Mesendoderm (in vitro differentiated cells): ENCODE measurements around the gene SNTG2.

ENCODE experiments used
- DNase-seq: peaks from one replicate; pipeline ENCODE4 v3.0.0; 2013
- H2AK5ac ChIP-seq: 2 replicates; pipeline ENCODE4 v1.6.1; 2013; ENCODE audit warnings: low read length, inconsistent platforms
- H2BK120ac ChIP-seq: 2 replicates; pipeline ENCODE4 v1.6.1; 2013; ENCODE audit warnings: low read depth, mild to moderate bottlenecking, low read length, moderate library complexity, mixed read lengths
- H2BK15ac ChIP-seq: replicated peaks from 2 replicates; pipeline ENCODE4 v1.6.1; 2013; ENCODE audit warnings: low read depth, mild to moderate bottlenecking, moderate library complexity
- H2BK5ac ChIP-seq: 2 replicates; pipeline ENCODE4 v1.6.1; 2013; ENCODE audit warnings: low read length, inconsistent platforms
- H3K18ac ChIP-seq: 2 replicates; pipeline ENCODE4 v1.6.1; 2013; ENCODE audit warnings: mild to moderate bottlenecking, low read length, mixed read lengths
- H3K23ac ChIP-seq: one replicate; pipeline ENCODE4 v1.6.1; 2013; ENCODE audit warnings: low read length
- H3K27ac ChIP-seq: 2 replicates; pipeline ENCODE4 v1.5.1; 2013; ENCODE audit warnings: low read depth, mild to moderate bottlenecking, inconsistent platforms, low read length, moderate library complexity
- H3K27me3 ChIP-seq: 2 replicates; pipeline ENCODE4 v1.6.1; 2013; ENCODE audit warnings: low read length, control low read depth, mild to moderate bottlenecking, inconsistent platforms; ENCODE audit not compliant: insufficient read depth, poor library complexity
- H3K36me3 ChIP-seq: 2 replicates; pipeline ENCODE4 v1.6.1; 2013; ENCODE audit warnings: low read length, inconsistent platforms; ENCODE audit not compliant: control insufficient read depth, insufficient read depth
- H3K4ac ChIP-seq: one replicate; pipeline ENCODE4 v1.6.1; 2013; ENCODE audit warnings: low read depth, mild to moderate bottlenecking, low read length, moderate library complexity
- H3K4me1 ChIP-seq: 2 replicates; pipeline ENCODE4 v1.6.1; 2013; ENCODE audit warnings: low read depth, low read length, inconsistent platforms; ENCODE audit not compliant: control insufficient read depth
- H3K4me2 ChIP-seq: 2 replicates; pipeline ENCODE4 v1.6.1; 2013; ENCODE audit warnings: low read length
- H3K4me3 ChIP-seq: 2 replicates; pipeline ENCODE4 v1.5.1; 2013; ENCODE audit warnings: mild to moderate bottlenecking, low read length
- H3K56ac ChIP-seq: one replicate; pipeline ENCODE4 v1.6.1; 2013; ENCODE audit warnings: low read length
- H3K79me1 ChIP-seq: 2 replicates; pipeline ENCODE4 v1.6.1; 2013; ENCODE audit warnings: low read length, inconsistent platforms
- H3K79me2 ChIP-seq: 2 replicates; pipeline ENCODE4 v1.6.1; 2013; ENCODE audit warnings: mild to moderate bottlenecking, low read length; ENCODE audit not compliant: control insufficient read depth, insufficient read depth
- H3K9ac ChIP-seq: 2 replicates; pipeline ENCODE4 v1.6.1; 2013; ENCODE audit warnings: low read length, inconsistent platforms
- H4K5ac ChIP-seq: one replicate; pipeline ENCODE4 v1.6.1; 2013; ENCODE audit warnings: low read length
- H4K8ac ChIP-seq: one replicate; pipeline ENCODE4 v1.6.1; 2013; ENCODE audit warnings: low read depth, mild to moderate bottlenecking, control low read depth, low read length, moderate library complexity
- WGBS: extraction: QIAGEN DNeasy Blood & Tissue Kit; methylation state at CpG from one replicate; pipeline ENCODE4 v1.1.7; 2013; ENCODE audit warnings: low lambda C conversion rate, missing lambda C conversion rate; ENCODE audit not compliant: insufficient coverage; ENCODE audit errors: extremely low coverage; 5-methylcytosine and 5-hydroxymethylcytosine counted together

SNTG2 gene

DNA sequence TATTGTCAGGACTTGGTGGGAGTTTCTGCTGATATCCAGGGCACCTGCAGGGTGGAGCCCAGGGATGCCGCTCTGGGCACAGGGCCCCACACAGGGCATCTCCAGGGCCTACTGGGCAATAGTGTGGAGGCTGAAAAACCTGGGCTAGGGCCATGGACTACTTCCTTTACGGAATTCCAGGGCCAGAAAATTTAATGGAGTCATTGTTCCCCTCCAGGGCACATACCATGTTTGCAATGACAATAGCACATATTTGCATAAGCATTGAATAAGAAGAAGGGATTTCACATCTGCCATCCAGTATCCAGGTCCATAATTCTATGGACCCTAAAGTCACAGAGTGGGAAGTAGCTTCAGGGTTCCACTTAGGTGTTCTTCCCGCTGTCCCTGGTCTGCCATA is 358.9 kb downstream of the SNTG2 start:
- WGBS = no CpG with 5 or more reads among the region's 3 CpGs
- Histone ChIP-seq H3K4me3 (no peak overlapping the region), H2AK5ac (no peak overlapping the region), H3K18ac (no peak overlapping the region), H3K36me3 (no peaks in the 10 kb centered on the region), H4K5ac (no peak overlapping the region), H3K27me3 (no peaks in the 10 kb centered on the region), H2BK120ac (no peak overlapping the region), H3K4ac (no peak overlapping the region), H3K23ac (no peak overlapping the region), H2BK15ac (no peak overlapping the region), H3K9ac (no peak overlapping the region), H3K4me1 (no peaks in the 10 kb centered on the region), H3K4me2 (no peak overlapping the region), H3K79me1 (no peaks in the 10 kb centered on the region), H3K79me2 (no peaks in the 10 kb centered on the region), H2BK5ac (no peak overlapping the region), H4K8ac (no peak overlapping the region), H3K56ac (no peak overlapping the region), H3K27ac (no peak overlapping the region)
- DNase-seq = peak; percentile 37

- Histone ChIP-seq H3K27ac (no peak overlapping the region), H3K9ac (no peak overlapping the region), H2BK5ac (no peak overlapping the region), H3K79me2 (no peaks in the 10 kb centered on the region), H3K4me3 (no peak overlapping the region), H3K56ac (no peak overlapping the region), H2BK15ac (no peak overlapping the region), H4K8ac (no peak overlapping the region), H3K4me1 (no peaks in the 10 kb centered on the region), H3K36me3 (no peaks in the 10 kb centered on the region), H3K4ac (no peak overlapping the region), H3K18ac (no peak overlapping the region), H3K27me3 (no peaks in the 10 kb centered on the region), H4K5ac (no peak overlapping the region), H2BK120ac (no peak overlapping the region), H3K79me1 (no peaks in the 10 kb centered on the region), H3K23ac (no peak overlapping the region), H3K4me2 (no peak overlapping the region), H2AK5ac (no peak overlapping the region)
- no peak for DNase-seq
- no CpG with 5 or more reads among the region's 7 CpGs for WGBS
Observed at GRCh38 chr2:1310202-1310601, 359.6 kb downstream of the SNTG2 start.

DNA sequence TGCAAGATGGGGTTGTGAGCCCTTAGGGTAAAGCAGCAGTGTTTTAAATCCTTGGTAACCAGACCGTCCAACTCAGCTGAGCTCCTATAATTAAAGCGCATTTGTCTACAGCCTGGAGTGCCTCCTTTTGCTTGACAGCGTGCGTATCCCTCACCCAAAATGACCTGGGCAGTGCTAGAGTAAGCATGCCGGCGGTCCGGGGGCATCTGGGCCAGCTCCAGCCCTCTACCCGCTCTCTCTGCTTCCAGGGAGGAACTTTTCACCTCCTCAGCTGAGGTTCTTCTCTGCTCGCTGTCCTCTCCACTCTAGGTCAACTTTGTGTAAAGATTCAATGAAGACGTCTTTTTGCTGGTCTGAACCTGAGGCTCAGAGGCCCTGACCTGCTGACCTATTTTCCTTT is 360.2 kb downstream of the SNTG2 start:
- Histone ChIP-seq H2BK5ac (no peak overlapping the region), H2BK120ac (no peak overlapping the region), H3K79me1 (no peaks in the 10 kb centered on the region), H3K79me2 (no peaks in the 10 kb centered on the region), H3K4me2 (no peak overlapping the region), H3K4ac (no peak overlapping the region), H2BK15ac (no peak overlapping the region), H3K4me3 (no peak overlapping the region), H2AK5ac (no peak overlapping the region), H3K27ac (no peak overlapping the region), H3K23ac (no peak overlapping the region), H4K8ac (no peak overlapping the region), H3K56ac (no peak overlapping the region), H3K27me3 (no peaks in the 10 kb centered on the region), H3K36me3 (no peaks in the 10 kb centered on the region), H3K18ac (no peak overlapping the region), H3K9ac (no peak overlapping the region), H4K5ac (no peak overlapping the region), H3K4me1 (no peaks in the 10 kb centered on the region)
- no peak for DNase-seq
- no CpG with 5 or more reads among the region's 10 CpGs for WGBS

GRCh38 chr2:1313240-1313924 is 362.7 kb downstream of the SNTG2 start:
- no peaks in the 10 kb centered on the region for H3K27me3 ChIP-seq
- no peak overlapping the region for H3K4me3 ChIP-seq
- H3K9ac ChIP-seq = no peak overlapping the region
- H3K4me1 ChIP-seq = no peaks in the 10 kb centered on the region
- H3K36me3 ChIP-seq = no peaks in the 10 kb centered on the region
- no peak overlapping the region for H3K4me2 ChIP-seq
- WGBS = no CpG with 5 or more reads among the region's 13 CpGs
- H3K79me1 ChIP-seq = no peaks in the 10 kb centered on the region
- H3K4ac ChIP-seq = no peak overlapping the region
- H4K8ac ChIP-seq = no peak overlapping the region
- no peak overlapping the region for H4K5ac ChIP-seq
- H3K56ac ChIP-seq = no peak overlapping the region
- no peak overlapping the region for H2BK120ac ChIP-seq
- no peak overlapping the region for H3K27ac ChIP-seq
- no peak overlapping the region for H2AK5ac ChIP-seq
- H2BK5ac ChIP-seq = no peak overlapping the region
- no peak overlapping the region for H3K18ac ChIP-seq
- no peak overlapping the region for H2BK15ac ChIP-seq
- H3K23ac ChIP-seq = no peak overlapping the region
- no peaks in the 10 kb centered on the region for H3K79me2 ChIP-seq
- DNase-seq = no peak

DNA sequence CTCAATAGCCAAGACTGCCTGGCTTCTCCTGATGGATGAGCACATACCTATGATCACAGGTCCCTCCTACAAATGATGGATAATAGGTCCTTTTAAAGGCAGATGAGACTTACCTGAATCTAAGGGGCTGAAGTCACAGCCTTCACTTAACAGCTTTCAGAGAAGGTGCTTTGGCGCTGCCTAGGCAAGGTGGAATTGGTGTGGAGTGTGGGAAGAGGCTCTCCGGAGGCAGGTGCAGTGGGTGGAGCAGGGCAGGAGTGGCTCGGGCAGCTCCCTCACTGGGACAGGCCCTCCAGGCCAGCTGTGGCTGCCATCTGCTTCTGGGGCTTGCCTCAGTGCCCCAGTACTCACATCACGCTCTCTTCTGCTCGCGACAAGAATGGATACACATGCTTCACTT is 363.6 kb downstream of the SNTG2 start:
- H3K27me3 ChIP-seq = no peaks in the 10 kb centered on the region
- H3K36me3 ChIP-seq = no peaks in the 10 kb centered on the region
- H4K8ac ChIP-seq = no peak overlapping the region
- H3K4me3 ChIP-seq = no peak overlapping the region
- no peak overlapping the region for H3K4me2 ChIP-seq
- no peak overlapping the region for H3K9ac ChIP-seq
- H3K23ac ChIP-seq = no peak overlapping the region
- no peak overlapping the region for H2AK5ac ChIP-seq
- H2BK15ac ChIP-seq = no peak overlapping the region
- no peak overlapping the region for H4K5ac ChIP-seq
- no peak overlapping the region for H3K27ac ChIP-seq
- no CpG with 5 or more reads among the region's 6 CpGs for WGBS
- no peaks in the 10 kb centered on the region for H3K79me2 ChIP-seq
- no peak overlapping the region for H3K18ac ChIP-seq
- no peak overlapping the region for H3K4ac ChIP-seq
- no peak overlapping the region for H2BK5ac ChIP-seq
- no peak overlapping the region for H3K56ac ChIP-seq
- no peaks in the 10 kb centered on the region for H3K4me1 ChIP-seq
- H2BK120ac ChIP-seq = no peak overlapping the region
- H3K79me1 ChIP-seq = no peaks in the 10 kb centered on the region
- DNase-seq = no peak

- H2BK15ac ChIP-seq = no peak overlapping the region
- no peak overlapping the region for H3K18ac ChIP-seq
- H3K27ac ChIP-seq = no peak overlapping the region
- H3K4me3 ChIP-seq = no peak overlapping the region
- no peaks in the 10 kb centered on the region for H3K4me1 ChIP-seq
- H4K5ac ChIP-seq = no peak overlapping the region
- DNase-seq = no peak
- H3K4ac ChIP-seq = no peak overlapping the region
- no peaks in the 10 kb centered on the region for H3K36me3 ChIP-seq
- H3K23ac ChIP-seq = no peak overlapping the region
- no peaks in the 10 kb centered on the region for H3K79me2 ChIP-seq
- H3K4me2 ChIP-seq = no peak overlapping the region
- no CpG with 5 or more reads among the region's 19 CpGs for WGBS
- H4K8ac ChIP-seq = no peak overlapping the region
- H2BK120ac ChIP-seq = no peak overlapping the region
- no peaks in the 10 kb centered on the region for H3K79me1 ChIP-seq
- H3K9ac ChIP-seq = no peak overlapping the region
- no peak overlapping the region for H3K56ac ChIP-seq
- no peak overlapping the region for H2AK5ac ChIP-seq
- no peak overlapping the region for H2BK5ac ChIP-seq
- H3K27me3 ChIP-seq = no peaks in the 10 kb centered on the region
Observed at GRCh38 chr2:1318366-1319009, 367.8 kb downstream of the SNTG2 start.
